IMR-90 (cell line): ENCODE results near the gene NUP205. TPM values are rescaled to one million over a fixed set of nuclear protein-coding genes. Genes with fewer than 3 reads are reported as not detected.

Source experiments
- ATAC-seq: fragments of 200-7000 bp; cut with Tn5 transposase; 2 replicates; pipeline ENCODE4 v1.9.1; 2020; ENCODE audit warnings: low read depth, mild to moderate bottlenecking, moderate library complexity
- BruUV-seq: library from RNA; stranded (reverse); fragments of 400-500 nt; replicated peaks from 2 replicates; lab custom pipeline; 2021; lab: Mats Ljungman, UMichigan
- CTCF ChIA-PET: fragments of 300-600 bp; formaldehyde crosslinking; extraction: SDS; loops from one replicate; lab custom pipeline; 2021; ENCODE audit warnings: antibody characterized with exemption; lab: Yijun Ruan, JAX
- POLR2A ChIA-PET: fragments of 300-600 bp; sonication (Branson Sonifier 250); formaldehyde crosslinking; loops from one replicate; lab custom pipeline; 2022; ENCODE audit warnings: antibody characterized with exemption; ENCODE audit not compliant: unreplicated experiment; lab: Charles Lee
- DNase-seq: peaks from one replicate; pipeline ENCODE4 v3.0.0; 2013
- H2AFZ ChIP-seq: replicated peaks from 2 replicates; pipeline ENCODE3; 2013; ENCODE audit warnings: low read length, mild to moderate bottlenecking; ENCODE audit not compliant: poor library complexity
- H2AK5ac ChIP-seq: 2 replicates; pipeline ENCODE4 v1.6.1; 2013; ENCODE audit warnings: low read depth, low read length, inconsistent platforms
- H2AK9ac ChIP-seq: replicated peaks from 2 replicates; pipeline ENCODE3; 2013; ENCODE audit warnings: mild to moderate bottlenecking, low read depth, low read length, moderate library complexity; ENCODE audit not compliant: poor library complexity
- H2BK120ac ChIP-seq: 2 replicates; pipeline ENCODE4 v1.6.1; 2013; ENCODE audit warnings: low read depth, low read length, inconsistent platforms
- H2BK15ac ChIP-seq: 3 replicates; pipeline ENCODE4 v1.6.1; 2013; ENCODE audit warnings: low read depth, low read length, inconsistent platforms
- H2BK20ac ChIP-seq: 2 replicates; pipeline ENCODE4 v1.6.1; 2013; ENCODE audit warnings: low read depth, mild to moderate bottlenecking, inconsistent platforms, low read length, moderate library complexity
- H2BK5ac ChIP-seq: 2 replicates; pipeline ENCODE4 v1.6.1; 2013; ENCODE audit warnings: mild to moderate bottlenecking, low read depth, low read length, inconsistent platforms; ENCODE audit not compliant: poor library complexity, severe bottlenecking
- H3K14ac ChIP-seq: replicated peaks from 2 replicates; pipeline ENCODE4 v1.6.1; 2013; ENCODE audit warnings: low read depth, low read length, inconsistent platforms
- H3K18ac ChIP-seq: 2 replicates; pipeline ENCODE4 v1.6.1; 2013; ENCODE audit warnings: low read depth, low read length, control low read depth
- H3K23ac ChIP-seq: 2 replicates; pipeline ENCODE4 v1.6.1; 2013; ENCODE audit warnings: low read depth, low read length, inconsistent platforms
- H3K27ac ChIP-seq: 2 replicates; pipeline ENCODE4 v1.5.1; 2013; ENCODE audit warnings: mild to moderate bottlenecking, control low read depth, low read length; ENCODE audit not compliant: insufficient read depth
- H3K27me3 ChIP-seq: 2 replicates; pipeline ENCODE4 v1.6.1; 2013; ENCODE audit warnings: low read length; ENCODE audit not compliant: control insufficient read depth, insufficient read depth
- H3K36me3 ChIP-seq: 2 replicates; pipeline ENCODE4 v1.6.1; 2013; ENCODE audit warnings: low read length, mixed read lengths; ENCODE audit not compliant: control insufficient read depth, insufficient read depth
- H3K4ac ChIP-seq: 2 replicates; pipeline ENCODE4 v1.6.1; 2013; ENCODE audit warnings: low read depth, low read length, inconsistent platforms
- H3K4me1 ChIP-seq: 2 replicates; pipeline ENCODE4 v1.6.1; 2013; ENCODE audit warnings: low read length, mixed read lengths; ENCODE audit not compliant: control insufficient read depth, insufficient read depth
- H3K4me2 ChIP-seq: 2 replicates; pipeline ENCODE4 v1.6.1; 2013; ENCODE audit warnings: low read depth, mild to moderate bottlenecking, control low read depth, low read length, moderate library complexity
- H3K4me3 ChIP-seq: 2 replicates; pipeline ENCODE4 v1.5.1; 2013; ENCODE audit warnings: low read depth, mild to moderate bottlenecking, control low read depth, low read length, moderate library complexity; ENCODE audit not compliant: insufficient read depth
- H3K56ac ChIP-seq: 2 replicates; pipeline ENCODE4 v1.6.1; 2013; ENCODE audit warnings: low read length, inconsistent platforms; ENCODE audit not compliant: insufficient read depth; ENCODE audit errors: extremely low read depth
- H3K79me1 ChIP-seq, 2 experiments: 2 replicates each; pipeline ENCODE4 v1.6.1; 2013; ENCODE audit warnings: low read length in 2 of 2, inconsistent platforms in 1 of 2, low read depth in 1 of 2
- H3K9ac ChIP-seq: 2 replicates; pipeline ENCODE4 v1.6.1; 2013; ENCODE audit warnings: low read depth, low read length, control low read depth
- H3K9me1 ChIP-seq: 2 replicates; pipeline ENCODE4 v1.6.1; 2013; ENCODE audit warnings: low read length, inconsistent platforms; ENCODE audit not compliant: insufficient read depth
- H3K9me3 ChIP-seq: 2 replicates; pipeline ENCODE4 v1.6.1; 2013; ENCODE audit warnings: low read length; ENCODE audit not compliant: control insufficient read depth, insufficient read depth
- H4K20me1 ChIP-seq: 2 replicates; pipeline ENCODE4 v1.6.1; 2013; ENCODE audit warnings: low read length, inconsistent platforms; ENCODE audit not compliant: insufficient read depth
- H4K5ac ChIP-seq: 2 replicates; pipeline ENCODE4 v1.6.1; 2013; ENCODE audit warnings: mild to moderate bottlenecking, low read depth, low read length, control low read depth
- H4K8ac ChIP-seq, 2 experiments: 2 replicates each; pipeline ENCODE4 v1.6.1; 2013; ENCODE audit warnings: low read depth in 2 of 2, low read length in 2 of 2, control low read depth in 1 of 2, inconsistent platforms in 1 of 2
- H4K91ac ChIP-seq: 2 replicates; pipeline ENCODE4 v1.6.1; 2013; ENCODE audit warnings: low read depth, low read length, inconsistent platforms; ENCODE audit not compliant: insufficient read depth
- CEBPB ChIP-seq: IDR thresholded peaks from 2 replicates; pipeline ENCODE4 v1.6.1; 2012; ENCODE audit warnings: low read depth, low read length, improper control_type of control experiment
- MAFK ChIP-seq: IDR thresholded peaks from 2 replicates; pipeline ENCODE4 v1.6.1; 2012; ENCODE audit warnings: low read depth, low read length, improper control_type of control experiment
- MXI1 ChIP-seq: IDR thresholded peaks from 2 replicates; pipeline ENCODE4 v1.6.1; 2012; ENCODE audit warnings: low read depth, mild to moderate bottlenecking, low read length, moderate library complexity, borderline replicate concordance
- POLR2A ChIP-seq: IDR thresholded peaks from 2 replicates; pipeline ENCODE4 v1.6.1; 2012; ENCODE audit warnings: mild to moderate bottlenecking, low read depth, low read length
- RAD21 ChIP-seq: IDR thresholded peaks from 2 replicates; pipeline ENCODE4 v1.6.1; 2012; ENCODE audit warnings: low read length, improper control_type of control experiment
- RFX5 ChIP-seq: IDR thresholded peaks from 2 replicates; pipeline ENCODE4 v1.8.0; 2012; ENCODE audit warnings: low read depth, mild to moderate bottlenecking, low read length, moderate library complexity
- WGBS, 2 experiments: methylation state at CpG; one replicate each; pipeline versions ENCODE4 v1.1.5 to v1.1.7; 2013; ENCODE audit warnings: missing lambda C conversion rate in 2 of 2; ENCODE audit not compliant: insufficient read length in 1 of 2; ENCODE audit errors: extremely low coverage in 2 of 2; 5-methylcytosine and 5-hydroxymethylcytosine counted together
- dilution Hi-C: fragments of 300-500 bp; cut with HindIII; formaldehyde crosslinking; loops from one replicate; pipeline ENCODE4 v1.14.3; 2018; ENCODE audit warnings: low sequenced_read_pairs; ENCODE audit not compliant: unreplicated experiment
- in situ Hi-C: fragments of 300-500 bp; cut with MboI; formaldehyde crosslinking; loops from 3 replicates; pipeline ENCODE4 v1.14.3; 2019; ENCODE audit warnings: low sequenced_read_pairs, inconsistent platforms, mixed read lengths
- intact Hi-C: fragments of 100-400 bp; cut with micrococcal nuclease; formaldehyde crosslinking; loops from 2 replicates; pipeline ENCODE4 v1.10.0; 2022
- polyA plus RNA-seq, 3 experiments: library from polyadenylated mRNA; depleted of rRNA; stranded (reverse); fragments of >200 nt; gene quantifications; 2 replicates each; pipeline ENCODE4 v1.2.3, GENCODE V29; 2012; ENCODE audit warnings: low replicate concordance in 1 of 3
- total RNA-seq: library from RNA; depleted of rRNA; stranded (reverse); fragments of >200 nt; gene quantifications from 2 replicates; pipeline ENCODE4 v1.2.3, GENCODE V29; 2012

NUP205 gene
- total and polyA plus RNA-seq, 2 of the 4 experiments (the other 2 are of a cell fraction): 29.5 to 84.6 TPM

GRCh38 chr7:135578569-135578968 is 20.9 kb downstream of the NUP205 start:
- ATAC-seq: no peak
- no peaks in the 10 kb centered on the region for H4K20me1 ChIP-seq
- H2BK15ac ChIP-seq: no peak overlapping the region
- no TSS peak for BruUV-seq
- H3K4me2 ChIP-seq: no peak overlapping the region
- H3K9ac ChIP-seq: no peak overlapping the region
- POLR2A ChIA-PET: no interaction called here
- no peak for TF ChIP-seq MAFK
- TF ChIP-seq RAD21: no peak
- no peak for TF ChIP-seq CEBPB
- no peak for TF ChIP-seq RFX5
- no peak for TF ChIP-seq MXI1
- TF ChIP-seq POLR2A: no peak
- no peak overlapping the region for H2AK9ac ChIP-seq
- H3K9me3 ChIP-seq: no peaks in the 10 kb centered on the region
- 0 out of 4 replicates have a peak, but pooled peaks cover 0 to 3% of the 10 kb centered on the region in 2 experiments for H3K79me1 ChIP-seq
- H3K18ac ChIP-seq: no peak overlapping the region
- peaks cover 32% of the 10 kb centered on the region for H3K36me3 ChIP-seq
- in situ Hi-C loops: no loop called here
- no peak overlapping the region for H3K23ac ChIP-seq
- H3K14ac ChIP-seq: no peak overlapping the region
- no peak overlapping the region for H3K27ac ChIP-seq
- H2BK20ac ChIP-seq: no peak overlapping the region
- DNase-seq: no peak
- no peaks in the 10 kb centered on the region for H3K27me3 ChIP-seq
- H2AFZ ChIP-seq: no peak overlapping the region
- no peak overlapping the region for H4K8ac ChIP-seq
- H2AK5ac ChIP-seq: no peak overlapping the region
- CTCF ChIA-PET: no interaction called here
- H4K5ac ChIP-seq: no peak overlapping the region
- no peaks in the 10 kb centered on the region for H3K4me1 ChIP-seq
- H3K9me1 ChIP-seq: no peaks in the 10 kb centered on the region
- no peak overlapping the region for H2BK5ac ChIP-seq
- no peak overlapping the region for H2BK120ac ChIP-seq
- dilution Hi-C loops: no loop called here
- no peak overlapping the region for H3K4ac ChIP-seq
- H3K4me3 ChIP-seq: no peak overlapping the region
- intact Hi-C loops: loop anchor here (5.0 kb wide), 1 partner anchor 34 kb away; no protein-coding TSS in a partner anchor
- no peak overlapping the region for H3K56ac ChIP-seq
- H4K91ac ChIP-seq: no peak overlapping the region
- no CpG with 5 or more reads among the region's 3 CpGs for WGBS, 2 experiments
